H9 (cell line): ENCODE data around the gene LMCD1. TPM values are rescaled to one million over a fixed set of nuclear protein-coding genes. Genes with fewer than 3 reads are reported as not detected.

Experiments
- DNase-seq: peaks from one replicate; pipeline ENCODE4 v3.0.0-alpha.2; 2017
- H2AFZ ChIP-seq: one replicate; pipeline ENCODE4 v1.6.1; 2013; ENCODE audit warnings: mild to moderate bottlenecking, low read length, control low read depth, moderate library complexity
- H2AK5ac ChIP-seq: 2 replicates; pipeline ENCODE4 v1.6.1; 2013; ENCODE audit warnings: low read length, control low read depth, mixed read lengths; ENCODE audit not compliant: insufficient read length
- H2BK120ac ChIP-seq: one replicate; pipeline ENCODE4 v1.6.1; 2013; ENCODE audit warnings: low read depth, mild to moderate bottlenecking, low read length, control low read depth, inconsistent platforms; ENCODE audit not compliant: poor library complexity, severe bottlenecking
- H2BK12ac ChIP-seq: 2 replicates; pipeline ENCODE4 v1.6.1; 2013; ENCODE audit warnings: low read length, control low read depth, mixed read lengths, low read depth; ENCODE audit not compliant: insufficient read length
- H2BK15ac ChIP-seq: 2 replicates; pipeline ENCODE4 v1.6.1; 2013; ENCODE audit warnings: low read depth, low read length, control low read depth
- H2BK20ac ChIP-seq: one replicate; pipeline ENCODE4 v1.6.1; 2013; ENCODE audit warnings: low read depth, mild to moderate bottlenecking, low read length, control low read depth, inconsistent platforms; ENCODE audit not compliant: poor library complexity, severe bottlenecking
- H2BK5ac ChIP-seq: 2 replicates; pipeline ENCODE4 v1.6.1; 2013; ENCODE audit warnings: low read length, control low read depth, mixed read lengths; ENCODE audit not compliant: insufficient read length
- H3K14ac ChIP-seq: 2 replicates; pipeline ENCODE4 v1.6.1; 2013; ENCODE audit warnings: low read length, control low read depth; ENCODE audit not compliant: insufficient read depth
- H3K18ac ChIP-seq: 2 replicates; pipeline ENCODE4 v1.6.1; 2013; ENCODE audit warnings: low read depth, mild to moderate bottlenecking, mixed read lengths, low read length, control low read depth; ENCODE audit not compliant: insufficient read length
- H3K23ac ChIP-seq: 2 replicates; pipeline ENCODE4 v1.6.1; 2013; ENCODE audit warnings: low read length, control low read depth, mixed read lengths, low read depth; ENCODE audit not compliant: insufficient read length
- H3K23me2 ChIP-seq: 2 replicates; pipeline ENCODE4 v1.6.1; 2013; ENCODE audit warnings: low read depth, mild to moderate bottlenecking, mixed read lengths, low read length, control low read depth; ENCODE audit not compliant: insufficient read length, poor library complexity, severe bottlenecking
- H3K27ac ChIP-seq: 2 replicates; pipeline ENCODE4 v1.5.1; 2013; ENCODE audit warnings: low read length, control low read depth, mixed read lengths, low read depth; ENCODE audit not compliant: insufficient read length
- H3K27me3 ChIP-seq: 2 replicates; pipeline ENCODE4 v1.6.1; 2013; ENCODE audit warnings: low read length, control low read depth, inconsistent platforms; ENCODE audit not compliant: insufficient read depth
- H3K4ac ChIP-seq: 2 replicates; pipeline ENCODE4 v1.6.1; 2013; ENCODE audit warnings: low read depth, mild to moderate bottlenecking, control low read depth, inconsistent platforms, low read length, moderate library complexity
- H3K4me1 ChIP-seq: 2 replicates; pipeline ENCODE4 v1.6.1; 2013; ENCODE audit warnings: low read length, control low read depth, inconsistent platforms; ENCODE audit not compliant: insufficient read depth
- H3K4me2 ChIP-seq: 2 replicates; pipeline ENCODE4 v1.6.1; 2013; ENCODE audit warnings: low read length, control low read depth, mixed read lengths; ENCODE audit not compliant: insufficient read length, insufficient read depth
- H3K56ac ChIP-seq: 2 replicates; pipeline ENCODE4 v1.6.1; 2013; ENCODE audit warnings: low read depth, mild to moderate bottlenecking, mixed read lengths, low read length, control low read depth; ENCODE audit not compliant: insufficient read length
- H3K79me1 ChIP-seq: 2 replicates; pipeline ENCODE4 v1.6.1; 2013; ENCODE audit warnings: low read depth, mild to moderate bottlenecking, moderate library complexity, low read length, control low read depth, inconsistent platforms; ENCODE audit not compliant: insufficient read depth, poor library complexity, severe bottlenecking
- H3K79me2 ChIP-seq: 2 replicates; pipeline ENCODE4 v1.6.1; 2013; ENCODE audit warnings: low read length, control low read depth, inconsistent platforms; ENCODE audit not compliant: insufficient read depth
- H3K9ac ChIP-seq: 2 replicates; pipeline ENCODE4 v1.6.1; 2013; ENCODE audit warnings: low read length, control low read depth, mixed read lengths; ENCODE audit not compliant: insufficient read length; ENCODE audit errors: extremely low read depth
- H3K9me3 ChIP-seq: one replicate; pipeline ENCODE4 v1.6.1; 2013; ENCODE audit warnings: low read depth, low read length, inconsistent platforms; ENCODE audit not compliant: control insufficient read depth
- H3T11ph ChIP-seq: one replicate; pipeline ENCODE4 v1.6.1; 2013; ENCODE audit warnings: mild to moderate bottlenecking, low read length, control low read depth, inconsistent platforms
- H4K20me1 ChIP-seq: one replicate; pipeline ENCODE4 v1.6.1; 2013; ENCODE audit not compliant: control insufficient read depth, insufficient read length, insufficient read depth
- H4K5ac ChIP-seq: 2 replicates; pipeline ENCODE4 v1.6.1; 2013; ENCODE audit warnings: low read depth, mild to moderate bottlenecking, mixed read lengths, low read length, control low read depth; ENCODE audit not compliant: insufficient read length
- H4K8ac ChIP-seq: replicated peaks from 2 replicates; pipeline ENCODE4 v1.6.1; 2013; ENCODE audit warnings: low read length, control low read depth, mixed read lengths, low read depth; ENCODE audit not compliant: insufficient read length
- H4K91ac ChIP-seq: 2 replicates; pipeline ENCODE4 v1.6.1; 2013; ENCODE audit warnings: low read depth, mild to moderate bottlenecking, moderate library complexity, mixed read lengths, low read length, control low read depth; ENCODE audit not compliant: insufficient read length
- H3K27ac Mint-ChIP-seq, 3 experiments: 2 replicates in 2 of 3; 3 replicates in 1 of 3; pipeline ENCODE4 v1.8.0; 2020 to 2021; ENCODE audit warnings: mixed read lengths in 3 of 3, mild to moderate bottlenecking in 1 of 3, moderate library complexity in 1 of 3
- H3K27me3 Mint-ChIP-seq: 2 replicates; pipeline ENCODE4 v1.8.0; 2021; ENCODE audit warnings: low read depth, mild to moderate bottlenecking, moderate library complexity, mixed read lengths
- H3K36me3 Mint-ChIP-seq, 3 experiments: 2 replicates in 2 of 3; 3 replicates in 1 of 3; pipeline ENCODE4 v1.8.0; 2020 to 2021; ENCODE audit warnings: low read depth in 3 of 3, mixed read lengths in 3 of 3; ENCODE audit not compliant: insufficient read depth in 1 of 3
- H3K4me1 Mint-ChIP-seq, 2 experiments: 2 replicates each; pipeline ENCODE4 v1.8.0; 2020; ENCODE audit warnings: mixed read lengths in 2 of 2
- H3K4me3 Mint-ChIP-seq, 2 experiments: 2 replicates in 1 of 2; 3 replicates in 1 of 2; pipeline ENCODE4 v1.8.0; 2020 to 2021; ENCODE audit warnings: mild to moderate bottlenecking in 2 of 2, mixed read lengths in 2 of 2, moderate library complexity in 1 of 2
- H3K9me3 Mint-ChIP-seq, 2 experiments: 2 replicates in 1 of 2; 3 replicates in 1 of 2; pipeline ENCODE4 v1.8.0; 2020; ENCODE audit warnings: mild to moderate bottlenecking in 2 of 2, mixed read lengths in 2 of 2, moderate library complexity in 1 of 2
- CTCF ChIP-seq: fragments of 200-600 bp; sonication (generic); conservative IDR thresholded peaks from 3 replicates; pipeline ENCODE4 v1.8.0; 2021; ENCODE audit warnings: antibody characterized with exemption, mild to moderate bottlenecking
- WGBS: extraction: QIAGEN DNeasy Blood & Tissue Kit; methylation state at CpG from one replicate; pipeline ENCODE4 v1.1.7; 2013; ENCODE audit warnings: missing lambda C conversion rate, low lambda C conversion rate, mixed read lengths; ENCODE audit not compliant: insufficient read length; ENCODE audit errors: extremely low coverage; 5-methylcytosine and 5-hydroxymethylcytosine counted together
- total RNA-seq: library from RNA; stranded (reverse); gene quantifications from 2 replicates; pipeline ENCODE4 v1.2.1, GENCODE V29; 2021

The LMCD1 gene
- total RNA-seq, 1 experiment from 2014 or later = 19.2 TPM

GRCh38 chr3:8524656-8525399 is 23.2 kb downstream of the LMCD1 start:
- Mint-ChIP-seq H3K9me3 (no peaks in the 10 kb centered on the region), H3K36me3 (peaks cover 4 to 16% (median 16%) of the 10 kb centered on the region in 3 experiments; a peak in 4 of 7 replicates), H3K27me3 (no peaks in the 10 kb centered on the region), H3K4me3 (no peak overlapping the region), H3K27ac (no peak overlapping the region; a peak in 1 of 7 replicates), H3K4me1 (peaks cover 29 to 38% of the 10 kb centered on the region in 2 experiments)
- Histone ChIP-seq H3K14ac (no peak overlapping the region), H2AK5ac (no peak overlapping the region), H3K79me2 (no peaks in the 10 kb centered on the region), H3K18ac (no peak overlapping the region), H3K23ac (no peak overlapping the region), H3K4me1 (peaks cover 2% of the 10 kb centered on the region; the same call in 1 of the 2 replicates), H2BK12ac (no peak overlapping the region), H3K9ac (no peak overlapping the region), H2BK20ac (no peak overlapping the region), H3K4me2 (no peak overlapping the region), H3K27me3 (no peaks in the 10 kb centered on the region), H4K91ac (no peak overlapping the region), H2AFZ (no peak overlapping the region), H3T11ph (no peak overlapping the region), H3K79me1 (no peaks in the 10 kb centered on the region), H3K23me2 (no peaks in the 10 kb centered on the region), H3K9me3 (no peaks in the 10 kb centered on the region), H2BK15ac (no peak overlapping the region), H2BK120ac (no peak overlapping the region), H3K56ac (no peak overlapping the region), H4K8ac (no peak overlapping the region), H3K27ac (no peak overlapping the region), H3K4ac (no peak overlapping the region), H4K20me1 (no peaks in the 10 kb centered on the region), H4K5ac (no peak overlapping the region), H2BK5ac (no peak overlapping the region)
- DNase-seq = no peak
- WGBS = no CpG with 5 or more reads among the region's 5 CpGs
- no peak for TF ChIP-seq CTCF
